Renal cortical epithelial cell (primary cell): Measurements from ENCODE around the gene PYCARD. TPM values are rescaled to one million over a fixed set of nuclear protein-coding genes. Genes with fewer than 3 reads are reported as not detected.

Source experiments
- DNase-seq: peaks from one replicate; pipeline ENCODE4 v3.0.0-alpha.2; 2011; ENCODE audit warnings: low read depth
- total RNA-seq: library from RNA; depleted of rRNA; stranded (reverse); fragments of >200 nt; gene quantifications from 2 replicates; pipeline ENCODE4 v1.2.3, GENCODE V29; 2014

Gene PYCARD
- total RNA-seq, 1 donor from 2014 or later: 19.9 TPM

- DNase-seq: no peak
Observed at GRCh38 chr16:31157136-31157535, 45.4 kb downstream of the PYCARD start.

Other genes with a start within 250 kb of the PYCARD start
- gene SETD1A, start 245.0 kb downstream of the PYCARD start, total RNA-seq: 1.0 and 7.6 TPM in 2 replicates
- 49.9 and 82.7 TPM in 2 replicates for gene HSD3B7, start 217.6 kb downstream of the PYCARD start, total RNA-seq
- 0.80 TPM in 1 of 2 replicates, not detected in the other for gene STX1B, start 192.1 kb downstream of the PYCARD start, total RNA-seq
- gene STX4, start 169.2 kb downstream of the PYCARD start, total RNA-seq: 24.5 and 35.0 TPM in 2 replicates
- 7.7 and 9.0 TPM in 2 replicates for gene ZNF668, start 128.5 kb downstream of the PYCARD start, total RNA-seq
- 6.6 and 22.4 TPM in 2 replicates for gene ZNF646, start 128.3 kb downstream of the PYCARD start, total RNA-seq
- gene PRSS53, start 113.8 kb downstream of the PYCARD start, total RNA-seq: 0.52 and 1.9 TPM in 2 replicates
- gene VKORC1, start 108.0 kb downstream of the PYCARD start, total RNA-seq: 89.1 and 128 TPM in 2 replicates
- gene BCKDK, start 94.4 kb downstream of the PYCARD start, total RNA-seq: 13.9 and 44.5 TPM in 2 replicates
- gene KAT8, start 85.1 kb downstream of the PYCARD start, total RNA-seq: 33.5 and 45.1 TPM in 2 replicates
- gene PRSS8, start 67.0 kb downstream of the PYCARD start, total RNA-seq: 3.8 and 17.7 TPM in 2 replicates
- gene PRSS36, start 52.7 kb downstream of the PYCARD start, total RNA-seq: 0.55 and 2.3 TPM in 2 replicates
- gene FUS, start 22.6 kb downstream of the PYCARD start, total RNA-seq: 39.8 and 72.4 TPM in 2 replicates
- gene TRIM72, start 11.4 kb upstream of the PYCARD start, total RNA-seq: not detected in 2 replicates
- not detected in 2 replicates for gene PYDC1, start 14.4 kb upstream of the PYCARD start, total RNA-seq
- 0.30 and 0.35 TPM in 2 replicates for gene ITGAM, start 57.2 kb upstream of the PYCARD start, total RNA-seq
- gene ITGAX, start 152.4 kb upstream of the PYCARD start, total RNA-seq: 0.05 and 0.17 TPM in 2 replicates
- gene ITGAD, start 190.6 kb upstream of the PYCARD start, total RNA-seq: not detected in 2 replicates
- not detected in 2 replicates for gene COX6A2, start 225.6 kb upstream of the PYCARD start, total RNA-seq
- 0.99 TPM in 1 of 2 replicates, not detected in the other for gene ZNF843, start 240.0 kb upstream of the PYCARD start, total RNA-seq